ENCODE measurements around the gene KCNK6. TPM values are rescaled to one million over a fixed set of nuclear protein-coding genes. Genes with fewer than 3 reads are reported as not detected.

The KCNK6 gene
- total RNA-seq, 1 experiment from 2014 or later, result 6.5 TPM

DNA sequence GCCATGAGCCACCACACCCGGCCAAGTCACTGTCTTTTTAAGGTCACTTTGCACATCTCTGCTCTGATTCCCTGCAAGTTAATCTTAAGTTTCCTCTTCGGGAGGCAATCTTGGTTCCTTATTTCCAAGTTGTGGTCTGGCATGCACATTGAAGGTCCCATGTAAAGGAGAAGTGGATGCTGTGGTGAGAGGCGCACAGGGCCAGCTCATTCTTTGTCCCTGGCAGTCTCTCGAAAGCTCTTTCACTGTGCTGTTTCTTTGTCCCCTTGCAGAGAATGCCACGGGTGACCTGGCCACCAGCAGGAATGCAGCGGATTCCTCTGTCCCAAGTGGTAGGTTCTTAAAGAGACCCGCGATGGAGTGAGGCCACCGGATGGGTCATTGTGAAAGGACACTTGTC, 32.0 kb upstream of the KCNK6 start:
- H3K27ac Mint-ChIP-seq, result peak overlapping the region in 1 of 3 experiments; percentile 64; a peak in 1 of 7 replicates
- TF ChIP-seq, protein P1, sequence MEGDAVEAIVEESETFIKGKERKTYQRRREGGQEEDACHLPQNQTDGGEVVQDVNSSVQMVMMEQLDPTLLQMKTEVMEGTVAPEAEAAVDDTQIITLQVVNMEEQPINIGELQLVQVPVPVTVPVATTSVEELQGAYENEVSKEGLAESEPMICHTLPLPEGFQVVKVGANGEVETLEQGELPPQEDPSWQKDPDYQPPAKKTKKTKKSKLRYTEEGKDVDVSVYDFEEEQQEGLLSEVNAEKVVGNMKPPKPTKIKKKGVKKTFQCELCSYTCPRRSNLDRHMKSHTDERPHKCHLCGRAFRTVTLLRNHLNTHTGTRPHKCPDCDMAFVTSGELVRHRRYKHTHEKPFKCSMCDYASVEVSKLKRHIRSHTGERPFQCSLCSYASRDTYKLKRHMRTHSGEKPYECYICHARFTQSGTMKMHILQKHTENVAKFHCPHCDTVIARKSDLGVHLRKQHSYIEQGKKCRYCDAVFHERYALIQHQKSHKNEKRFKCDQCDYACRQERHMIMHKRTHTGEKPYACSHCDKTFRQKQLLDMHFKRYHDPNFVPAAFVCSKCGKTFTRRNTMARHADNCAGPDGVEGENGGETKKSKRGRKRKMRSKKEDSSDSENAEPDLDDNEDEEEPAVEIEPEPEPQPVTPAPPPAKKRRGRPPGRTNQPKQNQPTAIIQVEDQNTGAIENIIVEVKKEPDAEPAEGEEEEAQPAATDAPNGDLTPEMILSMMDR (conservative IDR thresholded peaks at IDR 0.05), result no peak
- WGBS (ENCODE audit: extremely low coverage, insufficient read length, low lambda C conversion rate), result no CpG with 5 or more reads among the region's 9 CpGs

More for the DNA sequence above, 32.0 kb upstream of the KCNK6 start:
- Histone ChIP-seq H3K4me1 (ENCODE audit: insufficient read depth, low read length) (no peaks in the 10 kb centered on the region), H3K56ac (ENCODE audit: insufficient read length, low read depth, low read length) (no peak overlapping the region), H3K18ac (ENCODE audit: insufficient read length, low read depth, low read length) (no peak overlapping the region), H3K23ac (ENCODE audit: insufficient read length, low read depth, low read length) (no peak overlapping the region), H3T11ph (ENCODE audit: low read length) (no peak overlapping the region), H2AK5ac (ENCODE audit: insufficient read length, low read length) (no peak overlapping the region), H2BK12ac (ENCODE audit: insufficient read length, low read depth, low read length) (no peak overlapping the region), H3K27me3 (ENCODE audit: insufficient read depth, low read length) (no peaks in the 10 kb centered on the region), H2AFZ (ENCODE audit: low read length) (no peak overlapping the region), H3K23me2 (ENCODE audit: insufficient read length, low read depth, low read length, poor library complexity, severe bottlenecking) (no peaks in the 10 kb centered on the region), H2BK120ac (ENCODE audit: low read depth, low read length, poor library complexity, severe bottlenecking) (no peak overlapping the region), H3K9ac (ENCODE audit: extremely low read depth, insufficient read length, low read length) (no peak overlapping the region), H4K5ac (ENCODE audit: insufficient read length, low read depth, low read length) (no peak overlapping the region), H2BK20ac (ENCODE audit: low read depth, low read length, poor library complexity, severe bottlenecking) (no peak overlapping the region), H3K9me3 (ENCODE audit: control insufficient read depth, low read depth, low read length) (no peaks in the 10 kb centered on the region), H3K79me1 (ENCODE audit: insufficient read depth, low read depth, low read length, poor library complexity, severe bottlenecking) (no peaks in the 10 kb centered on the region), H3K4me2 (ENCODE audit: insufficient read depth, insufficient read length, low read length) (no peak overlapping the region), H2BK5ac (ENCODE audit: insufficient read length, low read length) (no peak overlapping the region), H3K79me2 (ENCODE audit: insufficient read depth, low read length) (peaks cover 3% of the 10 kb centered on the region; the same call in 1 of the 2 replicates), H3K4ac (ENCODE audit: low read depth, low read length) (no peak overlapping the region), H3K14ac (ENCODE audit: insufficient read depth, low read length) (no peak overlapping the region), H3K27ac (ENCODE audit: insufficient read length, low read depth, low read length) (no peak overlapping the region), H2BK15ac (ENCODE audit: low read depth, low read length) (no peak overlapping the region), H4K20me1 (ENCODE audit: control insufficient read depth, insufficient read depth, insufficient read length) (no peaks in the 10 kb centered on the region), H4K91ac (ENCODE audit: insufficient read length, low read depth, low read length) (no peak overlapping the region), H4K8ac (replicated peaks; ENCODE audit: insufficient read length, low read depth, low read length) (no peak overlapping the region)
- Mint-ChIP-seq H3K36me3 (ENCODE audit: insufficient read depth in 1 of 3, low read depth in 3 of 3) (peaks cover 42 to 83% (median 76%) of the 10 kb centered on the region in 3 experiments; a peak in 6 of 7 replicates), H3K4me3 (peak overlapping the region in 1 of 2 experiments; percentile 62; a peak in 1 of 5 replicates), H3K4me1 (no peaks in the 10 kb centered on the region), H3K27me3 (ENCODE audit: low read depth) (no peaks in the 10 kb centered on the region), H3K9me3 (no peaks in the 10 kb centered on the region)
- no peak for DNase-seq

Measured in H9 (cell line).